HEK293 (cell line): ENCODE data around the gene ROBO4.

Source experiments
- CTCF ChIA-PET: fragments of 350-600 bp; formaldehyde crosslinking; extraction: SDS; loops from one replicate; lab custom pipeline; 2021; ENCODE audit warnings: antibody characterized with exemption; lab: Yijun Ruan, JAX
- POLR2A ChIA-PET: fragments of 300-600 bp; formaldehyde crosslinking; extraction: SDS; loops from one replicate; lab custom pipeline; 2020; ENCODE audit warnings: antibody characterized with exemption, inconsistent platforms; lab: Yijun Ruan, JAX
- H3K27ac ChIP-seq: fragments of 200-500 bp; sonication (Bioruptor generic); 2 replicates; pipeline ENCODE4 v1.5.1; 2014; ENCODE audit warnings: low read depth, low read length, control low read depth, inconsistent platforms; ENCODE audit errors: extremely low read depth
- H3K36me3 ChIP-seq, 2 experiments: fragments of 200-500 bp in 1 of 2; sonication (Bioruptor generic) in 1 of 2; 1 replicate in 1 of 2; 2 replicates in 1 of 2; pipeline ENCODE4 v1.5.1; 2014 to 2017; ENCODE audit warnings: inconsistent platforms in 2 of 2, low read length in 2 of 2; ENCODE audit not compliant: control insufficient read depth in 2 of 2, insufficient read depth in 1 of 2
- H3K4me1 ChIP-seq: fragments of 200-500 bp; sonication (Bioruptor generic); 2 replicates; pipeline ENCODE4 v1.5.1; 2014; ENCODE audit warnings: mild to moderate bottlenecking, low read length, inconsistent platforms; ENCODE audit not compliant: control insufficient read depth, insufficient read depth
- H3K4me3 ChIP-seq: 2 replicates; pipeline ENCODE4 v1.5.1; 2011; ENCODE audit warnings: low read depth, mild to moderate bottlenecking, control low read depth, low read length, moderate library complexity
- H3K9me3 ChIP-seq: fragments of 200-500 bp; sonication (Bioruptor generic); 2 replicates; pipeline ENCODE4 v1.5.1; 2014; ENCODE audit warnings: low read depth, low read length, inconsistent platforms; ENCODE audit not compliant: control insufficient read depth, insufficient read depth
- EGR2 ChIP-seq: fragments of 450-650 bp; formaldehyde crosslinking; IDR thresholded peaks from 2 replicates; pipeline ENCODE4 v1.5.1; 2016; ENCODE audit warnings: low read depth, missing biosample characterization, missing genetic modification characterization
- MEIS1 ChIP-seq: sonication (generic); formaldehyde crosslinking; IDR thresholded peaks from 2 replicates; pipeline ENCODE4 v1.8.1; 2022; ENCODE audit warnings: missing genetic modification reagents, mild to moderate bottlenecking, borderline replicate concordance
- OSR2 ChIP-seq: fragments of 450-650 bp; formaldehyde crosslinking; IDR thresholded peaks from 2 replicates; pipeline ENCODE4 v1.5.1; 2016; ENCODE audit warnings: missing biosample characterization, missing genetic modification characterization
- SALL2 ChIP-seq: fragments of 450-650 bp; formaldehyde crosslinking; IDR thresholded peaks from 2 replicates; pipeline ENCODE4 v1.5.0; 2017; ENCODE audit warnings: missing biosample characterization, mild to moderate bottlenecking, missing genetic modification characterization, borderline replicate concordance
- SCRT2 ChIP-seq: fragments of 450-650 bp; formaldehyde crosslinking; IDR thresholded peaks from 2 replicates; pipeline ENCODE4 v1.5.1; 2016; ENCODE audit warnings: missing biosample characterization, missing genetic modification characterization
- YY2 ChIP-seq: fragments of 450-650 bp; formaldehyde crosslinking; IDR thresholded peaks from 2 replicates; pipeline ENCODE4 v1.5.1; 2016; ENCODE audit warnings: missing biosample characterization, missing genetic modification characterization
- ZBTB7A ChIP-seq: fragments of 450-650 bp; formaldehyde crosslinking; IDR thresholded peaks from 2 replicates; pipeline ENCODE4 v1.5.1; 2016; ENCODE audit warnings: low read depth, missing biosample characterization, missing genetic modification characterization
- ZFHX2 ChIP-seq: fragments of 450-650 bp; formaldehyde crosslinking; conservative IDR thresholded peaks from 2 replicates; pipeline ENCODE4 v1.5.1; 2016; ENCODE audit warnings: missing biosample characterization, missing genetic modification characterization
- ZFP3 ChIP-seq: fragments of 450-650 bp; formaldehyde crosslinking; IDR thresholded peaks from 2 replicates; pipeline ENCODE4 v1.5.1; 2016; ENCODE audit warnings: low read depth, missing biosample characterization, missing genetic modification characterization
- ZFP37 ChIP-seq: fragments of 450-650 bp; formaldehyde crosslinking; IDR thresholded peaks from 2 replicates; pipeline ENCODE4 v1.5.1; 2016; ENCODE audit warnings: missing biosample characterization, missing genetic modification characterization
- ZFP69B ChIP-seq: fragments of 450-650 bp; formaldehyde crosslinking; IDR thresholded peaks from 2 replicates; pipeline ENCODE4 v1.5.1; 2016; ENCODE audit warnings: missing biosample characterization, missing genetic modification characterization
- ZNF155 ChIP-seq: fragments of 450-650 bp; formaldehyde crosslinking; IDR thresholded peaks from 2 replicates; pipeline ENCODE4 v1.5.1; 2016; ENCODE audit warnings: missing biosample characterization, missing genetic modification characterization
- ZNF16 ChIP-seq: fragments of 450-650 bp; formaldehyde crosslinking; IDR thresholded peaks from 2 replicates; pipeline ENCODE4 v1.5.1; 2016; ENCODE audit warnings: low read depth, missing biosample characterization, missing genetic modification characterization
- ZNF292 ChIP-seq: fragments of 450-650 bp; formaldehyde crosslinking; IDR thresholded peaks from 2 replicates; pipeline ENCODE4 v1.5.1; 2016; ENCODE audit warnings: low read depth, missing biosample characterization, missing genetic modification characterization, borderline replicate concordance
- ZNF302 ChIP-seq: fragments of 450-650 bp; formaldehyde crosslinking; IDR thresholded peaks from 2 replicates; pipeline ENCODE4 v1.5.1; 2016; ENCODE audit warnings: missing biosample characterization, missing genetic modification characterization, low read depth
- ZNF391 ChIP-seq: fragments of 450-650 bp; formaldehyde crosslinking; IDR thresholded peaks from 2 replicates; pipeline ENCODE4 v1.5.1; 2016; ENCODE audit warnings: low read depth, missing biosample characterization, missing genetic modification characterization, borderline replicate concordance
- ZNF48 ChIP-seq: fragments of 450-650 bp; formaldehyde crosslinking; IDR thresholded peaks from 2 replicates; pipeline ENCODE4 v1.5.1; 2016; ENCODE audit warnings: missing biosample characterization, missing genetic modification characterization
- ZNF510 ChIP-seq: fragments of 450-650 bp; formaldehyde crosslinking; IDR thresholded peaks from 2 replicates; pipeline ENCODE4 v1.5.1; 2018; ENCODE audit warnings: mild to moderate bottlenecking, missing genetic modification characterization, missing biosample characterization; ENCODE audit not compliant: insufficient replicate concordance
- ZNF530 ChIP-seq: fragments of 450-650 bp; formaldehyde crosslinking; IDR thresholded peaks from 2 replicates; pipeline ENCODE4 v1.5.1; 2016; ENCODE audit warnings: low read depth, missing biosample characterization, missing genetic modification characterization
- ZNF660 ChIP-seq: fragments of 450-650 bp; IDR thresholded peaks from 2 replicates; pipeline ENCODE4 v1.5.1; 2018; ENCODE audit warnings: missing biosample characterization, mild to moderate bottlenecking, missing genetic modification characterization
- TF ChIP-seq, protein P1 (sequence below): fragments of 450-650 bp; formaldehyde crosslinking; conservative IDR thresholded peaks from 2 replicates; pipeline ENCODE4 v1.5.1; 2016; ENCODE audit warnings: low read depth, missing biosample characterization, missing genetic modification characterization
- TF ChIP-seq, protein P2 (sequence below): fragments of 450-650 bp; formaldehyde crosslinking; IDR thresholded peaks from 2 replicates; pipeline ENCODE4 v1.5.0; 2017; ENCODE audit warnings: missing biosample characterization, missing genetic modification characterization, borderline replicate concordance
- TF ChIP-seq, protein P3 (sequence below): fragments of 450-650 bp; formaldehyde crosslinking; IDR thresholded peaks from 2 replicates; pipeline ENCODE4 v1.5.1; 2016; ENCODE audit warnings: missing biosample characterization, missing genetic modification characterization, low read depth
- TF ChIP-seq, protein P4 (sequence below): fragments of 450-650 bp; formaldehyde crosslinking; IDR thresholded peaks from 2 replicates; pipeline ENCODE4 v1.5.1; 2017; ENCODE audit warnings: missing biosample characterization, missing genetic modification characterization

The ROBO4 gene

DNA sequence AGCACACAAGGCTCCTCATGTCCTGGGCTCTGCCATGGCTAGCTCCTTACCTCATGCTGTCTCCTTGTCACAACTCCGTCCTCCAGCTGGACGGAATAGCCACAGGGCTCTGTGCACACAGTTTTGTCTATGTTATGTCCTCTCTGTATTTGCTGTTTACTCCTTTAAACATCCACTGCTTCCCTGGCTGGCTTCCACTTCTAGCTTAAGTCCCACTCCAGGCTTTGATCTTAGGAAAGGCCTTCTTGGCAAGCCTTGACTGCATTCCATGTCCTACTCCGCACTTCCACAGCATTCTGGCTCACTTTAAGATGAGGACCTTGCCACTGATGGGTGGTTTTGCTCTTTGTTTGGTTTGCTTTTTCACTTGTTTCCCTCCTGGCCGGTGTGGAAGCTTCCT is 55.4 kb downstream of the ROBO4 start (continued):
- TF ChIP-seq, protein P1, sequence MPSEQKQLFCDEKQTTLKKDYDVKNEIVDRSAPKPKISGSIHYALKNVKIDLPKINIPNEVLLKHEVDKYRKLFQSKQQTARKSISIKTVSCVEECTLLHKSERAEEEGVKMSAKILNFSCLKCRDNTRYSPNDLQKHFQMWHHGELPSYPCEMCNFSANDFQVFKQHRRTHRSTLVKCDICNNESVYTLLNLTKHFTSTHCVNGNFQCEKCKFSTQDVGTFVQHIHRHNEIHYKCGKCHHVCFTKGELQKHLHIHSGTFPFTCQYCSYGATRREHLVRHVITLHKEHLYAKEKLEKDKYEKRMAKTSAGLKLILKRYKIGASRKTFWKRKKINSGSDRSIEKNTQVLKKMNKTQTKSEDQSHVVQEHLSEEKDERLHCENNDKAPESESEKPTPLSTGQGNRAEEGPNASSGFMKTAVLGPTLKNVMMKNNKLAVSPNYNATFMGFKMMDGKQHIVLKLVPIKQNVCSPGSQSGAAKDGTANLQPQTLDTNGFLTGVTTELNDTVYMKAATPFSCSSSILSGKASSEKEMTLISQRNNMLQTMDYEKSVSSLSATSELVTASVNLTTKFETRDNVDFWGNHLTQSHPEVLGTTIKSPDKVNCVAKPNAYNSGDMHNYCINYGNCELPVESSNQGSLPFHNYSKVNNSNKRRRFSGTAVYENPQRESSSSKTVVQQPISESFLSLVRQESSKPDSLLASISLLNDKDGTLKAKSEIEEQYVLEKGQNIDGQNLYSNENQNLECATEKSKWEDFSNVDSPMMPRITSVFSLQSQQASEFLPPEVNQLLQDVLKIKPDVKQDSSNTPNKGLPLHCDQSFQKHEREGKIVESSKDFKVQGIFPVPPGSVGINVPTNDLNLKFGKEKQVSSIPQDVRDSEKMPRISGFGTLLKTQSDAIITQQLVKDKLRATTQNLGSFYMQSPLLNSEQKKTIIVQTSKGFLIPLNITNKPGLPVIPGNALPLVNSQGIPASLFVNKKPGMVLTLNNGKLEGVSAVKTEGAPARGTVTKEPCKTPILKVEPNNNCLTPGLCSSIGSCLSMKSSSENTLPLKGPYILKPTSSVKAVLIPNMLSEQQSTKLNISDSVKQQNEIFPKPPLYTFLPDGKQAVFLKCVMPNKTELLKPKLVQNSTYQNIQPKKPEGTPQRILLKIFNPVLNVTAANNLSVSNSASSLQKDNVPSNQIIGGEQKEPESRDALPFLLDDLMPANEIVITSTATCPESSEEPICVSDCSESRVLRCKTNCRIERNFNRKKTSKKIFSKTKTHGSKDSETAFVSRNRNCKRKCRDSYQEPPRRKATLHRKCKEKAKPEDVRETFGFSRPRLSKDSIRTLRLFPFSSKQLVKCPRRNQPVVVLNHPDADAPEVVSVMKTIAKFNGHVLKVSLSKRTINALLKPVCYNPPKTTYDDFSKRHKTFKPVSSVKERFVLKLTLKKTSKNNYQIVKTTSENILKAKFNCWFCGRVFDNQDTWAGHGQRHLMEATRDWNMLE (tag by site-specific recombination), result no peak
- no peak for TF ChIP-seq ZNF16
- TF ChIP-seq ZNF292 (tag by site-specific recombination), result no peak
- TF ChIP-seq, protein P2, sequence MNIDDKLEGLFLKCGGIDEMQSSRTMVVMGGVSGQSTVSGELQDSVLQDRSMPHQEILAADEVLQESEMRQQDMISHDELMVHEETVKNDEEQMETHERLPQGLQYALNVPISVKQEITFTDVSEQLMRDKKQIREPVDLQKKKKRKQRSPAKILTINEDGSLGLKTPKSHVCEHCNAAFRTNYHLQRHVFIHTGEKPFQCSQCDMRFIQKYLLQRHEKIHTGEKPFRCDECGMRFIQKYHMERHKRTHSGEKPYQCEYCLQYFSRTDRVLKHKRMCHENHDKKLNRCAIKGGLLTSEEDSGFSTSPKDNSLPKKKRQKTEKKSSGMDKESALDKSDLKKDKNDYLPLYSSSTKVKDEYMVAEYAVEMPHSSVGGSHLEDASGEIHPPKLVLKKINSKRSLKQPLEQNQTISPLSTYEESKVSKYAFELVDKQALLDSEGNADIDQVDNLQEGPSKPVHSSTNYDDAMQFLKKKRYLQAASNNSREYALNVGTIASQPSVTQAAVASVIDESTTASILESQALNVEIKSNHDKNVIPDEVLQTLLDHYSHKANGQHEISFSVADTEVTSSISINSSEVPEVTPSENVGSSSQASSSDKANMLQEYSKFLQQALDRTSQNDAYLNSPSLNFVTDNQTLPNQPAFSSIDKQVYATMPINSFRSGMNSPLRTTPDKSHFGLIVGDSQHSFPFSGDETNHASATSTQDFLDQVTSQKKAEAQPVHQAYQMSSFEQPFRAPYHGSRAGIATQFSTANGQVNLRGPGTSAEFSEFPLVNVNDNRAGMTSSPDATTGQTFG (tag by site-specific recombination), result no peak
- TF ChIP-seq MEIS1 (CRISPR knock-in tag), result no peak
- no peak for TF ChIP-seq ZNF660 (tag by site-specific recombination)
- no peak for TF ChIP-seq ZNF302 (tag by site-specific recombination)
- TF ChIP-seq, protein P3, sequence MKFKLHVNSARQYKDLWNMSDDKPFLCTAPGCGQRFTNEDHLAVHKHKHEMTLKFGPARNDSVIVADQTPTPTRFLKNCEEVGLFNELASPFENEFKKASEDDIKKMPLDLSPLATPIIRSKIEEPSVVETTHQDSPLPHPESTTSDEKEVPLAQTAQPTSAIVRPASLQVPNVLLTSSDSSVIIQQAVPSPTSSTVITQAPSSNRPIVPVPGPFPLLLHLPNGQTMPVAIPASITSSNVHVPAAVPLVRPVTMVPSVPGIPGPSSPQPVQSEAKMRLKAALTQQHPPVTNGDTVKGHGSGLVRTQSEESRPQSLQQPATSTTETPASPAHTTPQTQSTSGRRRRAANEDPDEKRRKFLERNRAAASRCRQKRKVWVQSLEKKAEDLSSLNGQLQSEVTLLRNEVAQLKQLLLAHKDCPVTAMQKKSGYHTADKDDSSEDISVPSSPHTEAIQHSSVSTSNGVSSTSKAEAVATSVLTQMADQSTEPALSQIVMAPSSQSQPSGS (tag by site-specific recombination), result no peak

DNA sequence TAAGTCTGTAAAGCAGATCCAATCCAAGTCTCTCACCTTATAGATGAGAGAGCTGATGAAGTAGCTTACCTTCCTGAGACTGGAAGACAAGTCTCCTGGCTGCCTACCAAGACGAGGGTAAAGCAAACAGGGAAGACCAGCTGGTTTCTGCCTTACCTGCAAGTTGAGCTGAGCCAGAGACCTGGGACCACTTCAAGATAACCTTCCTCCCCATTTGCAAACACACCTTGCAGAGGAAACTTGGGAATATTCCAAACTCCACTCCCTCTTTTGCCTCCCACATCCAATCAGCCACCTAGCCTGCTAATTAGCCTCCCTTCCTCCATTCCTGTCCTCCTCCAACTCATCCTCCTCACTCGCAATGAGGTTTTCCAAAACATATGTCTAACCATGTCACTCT is 55.8 kb downstream of the ROBO4 start:
- TF ChIP-seq ZNF48 (no peak), ZNF660 (tag by site-specific recombination) (no peak), ZFP37 (tag by site-specific recombination) (no peak), ZFHX2 (tag by site-specific recombination) (0 out of 2 replicates have a peak, but pooled peaks have one; percentile 13), SALL2 (tag by site-specific recombination) (no peak), ZBTB7A (no peak), ZNF530 (tag by site-specific recombination) (no peak), YY2 (tag by site-specific recombination) (no peak), ZNF510 (no peak), EGR2 (tag by site-specific recombination) (0 out of 2 replicates have a peak, but pooled peaks have one; percentile 26), OSR2 (tag by site-specific recombination) (no peak), ZFP69B (tag by site-specific recombination) (no peak), ZFP3 (tag by site-specific recombination) (no peak), ZNF155 (tag by site-specific recombination) (no peak), ZNF391 (tag by site-specific recombination) (no peak), SCRT2 (tag by site-specific recombination) (no peak)
- TF ChIP-seq, protein P4, sequence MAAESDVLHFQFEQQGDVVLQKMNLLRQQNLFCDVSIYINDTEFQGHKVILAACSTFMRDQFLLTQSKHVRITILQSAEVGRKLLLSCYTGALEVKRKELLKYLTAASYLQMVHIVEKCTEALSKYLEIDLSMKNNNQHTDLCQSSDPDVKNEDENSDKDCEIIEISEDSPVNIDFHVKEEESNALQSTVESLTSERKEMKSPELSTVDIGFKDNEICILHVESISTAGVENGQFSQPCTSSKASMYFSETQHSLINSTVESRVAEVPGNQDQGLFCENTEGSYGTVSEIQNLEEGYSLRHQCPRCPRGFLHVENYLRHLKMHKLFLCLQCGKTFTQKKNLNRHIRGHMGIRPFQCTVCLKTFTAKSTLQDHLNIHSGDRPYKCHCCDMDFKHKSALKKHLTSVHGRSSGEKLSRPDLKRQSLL, result no peak
- no peaks in the 10 kb centered on the region for H3K4me1 ChIP-seq
- H3K9me3 ChIP-seq, result no peaks in the 10 kb centered on the region
- H3K4me3 ChIP-seq, result no peak overlapping the region
- no peaks in the 10 kb centered on the region for H3K36me3 ChIP-seq
- POLR2A ChIA-PET, result no interaction called here
- no peak overlapping the region for H3K27ac ChIP-seq
- CTCF ChIA-PET, result interaction anchor here (0.7 to 1.2 kb wide), 3 partner anchors 23 to 197 kb away, joined by 4 read pairs; partner anchors contain the start of gene ROBO3
